Measurements from ENCODE around the gene PHF13.

Gene PHF13

GRCh38 chr1:6613361-6614018, at the start of gene PHF13:
TSS of gene PHF13 (plus strand) at chr1:6613731. CDS start at chr1:6614067, 336 bp downstream.
- peak; percentile 98 to 99 for DNase-seq (ENCODE audit: low read depth in 2 of 2)

- no peak for DNase-seq (ENCODE audit: low read depth in 2 of 2)
Measured at GRCh38 chr1:6569033-6569432, 44.5 kb upstream of the PHF13 start.

GRCh38 chr1:6570100-6570499, 43.4 kb upstream of the PHF13 start:
- DNase-seq (ENCODE audit: low read depth in 2 of 2) = no peak

- no peak for DNase-seq (ENCODE audit: low read depth in 2 of 2)
Measured at GRCh38 chr1:6570987-6571386, 42.5 kb upstream of the PHF13 start.

GRCh38 chr1:6572653-6573383, 40.7 kb upstream of the PHF13 start:
- DNase-seq (ENCODE audit: low read depth in 2 of 2) = no peak

GRCh38 chr1:6574025-6574620, 39.4 kb upstream of the PHF13 start:
- no peak for DNase-seq (ENCODE audit: low read depth in 2 of 2)

- no peak for DNase-seq (ENCODE audit: low read depth in 2 of 2)
Measured at GRCh38 chr1:6574818-6575217, 38.7 kb upstream of the PHF13 start.

GRCh38 chr1:6577831-6578525, 35.6 kb upstream of the PHF13 start:
- DNase-seq (ENCODE audit: low read depth in 2 of 2) = no peak

GRCh38 chr1:6578624-6579373, 34.7 kb upstream of the PHF13 start:
- no peak for DNase-seq (ENCODE audit: low read depth in 2 of 2)

GRCh38 chr1:6579374-6580118, 34.0 kb upstream of the PHF13 start, which contains the start of gene ZBTB48:
TSS of gene ZBTB48 (plus strand) at chr1:6579994. CDS start at chr1:6580610, 616 bp downstream.
- DNase-seq (ENCODE audit: low read depth in 2 of 2) = peak; percentile 94

- no peak for DNase-seq (ENCODE audit: low read depth in 2 of 2)
Measured at GRCh38 chr1:6580119-6580592, 33.4 kb upstream of the PHF13 start.

GRCh38 chr1:6580593-6581409, 32.7 kb upstream of the PHF13 start:
- DNase-seq (ENCODE audit: low read depth in 2 of 2) = no peak

- DNase-seq (ENCODE audit: low read depth in 2 of 2) = no peak
Measured at GRCh38 chr1:6581561-6582305, 31.8 kb upstream of the PHF13 start.

GRCh38 chr1:6582370-6582769, 31.2 kb upstream of the PHF13 start:
- no peak for DNase-seq (ENCODE audit: low read depth in 2 of 2)

- DNase-seq (ENCODE audit: low read depth in 2 of 2) = no peak
Measured at GRCh38 chr1:6584126-6585080, 29.1 kb upstream of the PHF13 start.

- no peak for DNase-seq (ENCODE audit: low read depth in 2 of 2)
Measured at GRCh38 chr1:6585081-6585722, 28.3 kb upstream of the PHF13 start.

GRCh38 chr1:6585841-6586240, 27.7 kb upstream of the PHF13 start:
- DNase-seq (ENCODE audit: low read depth in 2 of 2) = no peak
